Stimulated activated CD4-positive, alpha-beta T cell treated with anti-CD3 and anti-CD28 coated beads, Interleukin-1b, Interleukin-23, amount 100 ng/mL, for 48 hours (primary cell): ENCODE measurements around the gene PPCDC.

ENCODE experiments used
- DNase-seq: peaks from one replicate; pipeline ENCODE4 v3.0.0-alpha.2; 2020

PPCDC gene

DNA sequence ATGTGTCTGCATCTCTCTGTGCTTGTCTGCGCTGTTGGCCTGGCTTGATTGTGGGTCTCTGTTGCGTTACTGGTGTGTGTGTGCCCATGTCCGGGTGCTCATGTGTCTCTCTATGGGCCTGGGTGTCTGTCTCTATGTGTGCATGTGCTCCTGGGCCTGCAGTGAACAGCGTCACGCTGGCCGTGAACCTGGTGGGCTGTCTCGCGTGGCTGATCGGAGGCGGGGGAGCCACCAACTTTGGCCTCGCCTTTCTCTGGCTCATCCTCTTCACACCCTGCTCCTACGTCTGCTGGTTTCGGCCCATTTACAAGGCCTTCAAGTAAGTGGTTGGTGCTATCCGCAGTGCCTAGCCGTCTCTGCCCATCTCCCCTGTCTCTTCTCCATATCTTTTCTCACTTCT is 7.0 kb upstream of the PPCDC start:
- DNase-seq, result no peak

DNA sequence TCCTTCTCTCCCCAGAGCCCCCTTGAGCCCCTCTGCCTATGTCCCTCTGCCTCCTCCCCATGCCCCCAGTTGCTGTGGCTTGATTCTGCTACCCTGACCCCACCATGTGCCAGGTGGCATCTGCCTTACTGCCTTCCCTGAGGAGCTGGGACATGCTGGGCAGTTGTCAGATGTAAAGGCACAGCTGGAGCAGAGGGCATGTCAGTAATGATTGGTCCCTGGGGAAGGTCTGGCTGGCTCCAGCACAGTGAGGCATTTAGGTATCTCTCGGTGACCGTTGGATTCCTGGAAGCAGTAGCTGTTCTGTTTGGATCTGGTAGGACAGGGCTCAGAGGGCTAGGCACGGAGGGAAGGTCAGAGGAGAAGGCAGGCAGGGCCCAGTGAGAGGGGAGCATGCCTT is 3.5 kb upstream of the PPCDC start:
- no peak for DNase-seq

DNA sequence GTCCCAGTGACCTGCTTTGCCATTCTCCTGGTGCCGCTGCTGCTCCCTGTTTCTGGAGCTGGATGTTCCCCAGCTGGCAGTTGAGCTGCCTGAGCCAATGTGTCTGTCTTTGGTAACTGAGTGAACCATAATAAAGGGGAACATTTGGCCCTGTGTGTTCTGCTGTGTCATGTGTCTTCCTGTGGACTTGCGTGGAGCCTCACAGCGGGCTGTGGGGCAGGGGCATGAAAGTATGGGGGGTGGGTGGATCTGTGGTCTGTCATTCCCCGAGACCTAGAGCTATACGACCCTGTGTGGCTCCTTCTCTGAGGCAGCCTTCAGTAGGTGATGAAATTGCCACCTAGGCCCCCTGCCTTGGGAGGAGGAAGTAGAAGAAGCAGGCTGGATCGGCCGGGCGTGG is 2.0 kb upstream of the PPCDC start:
- DNase-seq, result no peak

DNA sequence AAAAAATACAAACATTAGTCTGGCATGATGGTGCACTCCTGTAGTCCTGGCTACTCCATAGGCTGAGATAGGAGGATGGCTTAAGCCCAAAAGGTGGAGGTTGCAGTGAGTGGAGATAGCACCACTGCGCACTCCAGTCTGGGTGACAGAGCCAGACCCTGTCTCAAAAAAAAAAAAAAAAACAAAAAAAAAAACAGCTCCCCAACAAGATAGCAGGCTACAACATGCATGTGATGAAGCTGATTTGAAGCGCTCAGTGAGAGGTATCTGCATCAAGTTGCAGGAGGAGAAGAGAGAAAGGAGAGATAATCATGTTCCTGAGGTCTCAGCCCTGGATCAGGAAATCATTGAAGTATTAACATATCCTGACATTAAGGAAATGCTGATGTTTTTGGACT is 608 bp upstream of the PPCDC start:
- DNase-seq, result no peak

DNA sequence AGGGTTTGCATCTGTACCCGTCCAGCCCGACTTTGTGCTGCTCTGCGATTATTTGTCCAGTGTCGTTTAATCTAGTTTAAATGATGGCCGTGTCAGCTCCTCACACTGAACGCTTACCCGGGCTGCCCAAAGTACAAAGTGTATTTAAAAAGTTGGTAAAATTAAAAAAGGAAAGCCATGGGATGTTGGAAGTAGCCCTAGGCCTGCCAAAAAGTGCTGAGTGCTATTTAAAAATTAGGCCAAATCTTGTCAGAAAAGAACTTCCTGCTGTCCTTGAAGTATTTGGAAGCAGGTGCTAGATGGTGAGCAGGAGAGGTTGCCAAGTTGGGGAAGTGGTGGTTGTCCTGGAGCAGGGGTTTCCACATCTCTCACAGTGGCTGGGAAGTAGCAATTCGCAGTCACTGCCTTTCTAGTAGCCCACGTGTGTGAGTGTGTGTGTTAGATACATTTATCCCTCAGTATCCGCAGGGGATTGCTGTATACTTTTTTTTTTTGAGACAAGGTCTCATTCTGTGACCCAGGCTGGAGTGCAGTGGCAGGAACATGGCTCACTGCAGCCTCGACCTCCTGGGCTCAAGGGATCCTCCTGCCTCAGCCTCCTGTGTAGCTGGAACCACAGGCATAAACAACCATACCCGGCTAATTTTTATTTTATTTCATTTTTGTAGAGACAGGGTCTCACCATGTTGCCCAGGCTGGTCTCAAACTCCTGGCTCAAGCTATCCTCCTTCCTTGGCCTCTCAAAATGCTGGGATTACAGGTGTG is 664 bp downstream of the PPCDC start:
- DNase-seq, result no peak

DNA sequence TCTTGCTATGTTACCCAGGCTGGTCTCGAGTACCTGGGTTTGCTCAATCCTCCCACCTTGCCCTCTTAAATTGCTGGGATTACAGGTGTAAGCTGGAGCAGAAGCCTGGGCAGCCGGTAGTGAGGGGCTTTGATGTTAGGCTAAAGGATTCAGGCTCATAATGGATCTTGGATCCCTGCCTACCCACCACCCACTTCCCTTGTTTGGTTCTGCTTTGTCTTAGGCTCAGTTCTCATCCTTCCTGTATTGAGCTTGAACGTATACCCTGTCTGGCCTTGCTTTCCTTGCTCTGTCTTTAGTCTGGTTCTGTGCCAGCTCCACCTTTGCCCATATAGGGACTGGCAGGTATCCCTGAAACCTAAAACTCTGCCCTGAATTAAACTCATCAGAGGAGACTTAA is 1.7 kb downstream of the PPCDC start:
- no peak for DNase-seq

DNA sequence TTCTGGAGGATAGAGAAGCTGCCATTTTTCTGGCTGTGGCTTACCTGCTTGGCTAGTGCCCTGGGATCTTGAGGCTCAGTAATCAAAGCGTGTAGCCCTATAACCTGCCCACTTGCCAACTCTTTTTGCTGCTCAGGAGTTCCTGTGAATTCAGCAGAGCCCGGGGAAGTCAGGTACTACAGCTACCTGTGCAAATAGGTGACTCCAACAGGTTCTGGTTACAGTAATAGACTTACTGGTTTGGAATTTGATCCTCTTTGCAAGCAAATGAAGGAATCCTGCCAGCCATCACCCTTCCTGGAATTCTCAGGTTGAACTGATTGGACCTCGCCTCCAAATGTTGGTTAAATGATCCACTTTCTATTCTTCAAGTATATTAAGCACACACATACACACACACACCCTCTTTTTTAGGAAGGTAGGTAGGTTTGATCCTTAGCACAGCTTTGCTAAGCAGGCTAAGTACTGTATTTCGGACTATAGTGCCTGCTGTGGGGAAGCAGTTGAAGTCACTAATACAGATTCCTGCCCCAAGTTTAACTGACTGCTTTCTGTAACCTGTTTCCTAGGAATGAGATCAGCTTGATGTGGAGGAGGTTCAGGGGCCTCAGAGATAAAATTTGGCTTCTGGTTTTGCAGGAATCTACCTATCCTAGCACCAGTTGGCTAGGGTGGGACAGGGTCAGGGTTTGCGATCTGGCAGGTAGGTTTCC is 2.3 kb downstream of the PPCDC start:
- DNase-seq, result no peak

DNA sequence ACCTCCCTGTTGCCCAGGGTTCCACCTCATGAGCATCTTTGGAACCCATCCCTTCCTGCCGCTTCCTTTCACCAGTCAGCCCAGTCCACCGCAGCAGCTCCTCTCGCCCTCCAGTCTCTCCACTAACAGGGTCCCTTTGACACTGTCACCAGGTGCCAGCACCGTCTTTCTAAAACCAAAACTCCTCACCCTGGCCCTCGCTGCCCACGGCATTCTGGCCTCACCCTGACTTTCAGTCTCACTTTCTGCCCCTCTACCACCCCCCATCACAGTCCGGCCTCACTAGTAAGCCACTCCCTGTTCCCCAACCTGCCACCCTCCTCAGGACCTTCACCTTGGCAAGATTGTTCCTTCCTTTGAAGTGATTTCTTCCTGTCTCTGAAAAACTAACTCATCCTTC is 4.2 kb downstream of the PPCDC start:
- no peak for DNase-seq

DNA sequence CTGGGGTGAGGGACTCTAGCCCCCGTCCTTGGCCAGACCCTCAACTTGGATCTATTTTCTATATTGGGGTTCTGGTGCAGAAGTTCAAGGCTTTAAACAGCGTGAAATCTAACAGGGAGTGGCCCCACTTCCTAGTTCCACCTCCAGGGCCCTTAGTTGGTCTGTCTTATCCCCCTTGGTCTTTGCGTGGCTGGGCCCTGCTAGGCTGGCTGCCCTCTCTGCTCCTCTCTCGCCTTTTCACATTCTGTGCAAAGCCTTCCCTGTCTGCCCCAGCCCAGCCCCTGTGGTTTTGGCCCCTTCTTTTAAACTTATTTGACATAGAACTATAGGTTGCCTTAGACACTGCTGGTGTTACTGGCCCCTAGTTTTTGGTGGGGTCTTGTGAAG is 5.6 kb downstream of the PPCDC start:
- DNase-seq, result no peak

DNA sequence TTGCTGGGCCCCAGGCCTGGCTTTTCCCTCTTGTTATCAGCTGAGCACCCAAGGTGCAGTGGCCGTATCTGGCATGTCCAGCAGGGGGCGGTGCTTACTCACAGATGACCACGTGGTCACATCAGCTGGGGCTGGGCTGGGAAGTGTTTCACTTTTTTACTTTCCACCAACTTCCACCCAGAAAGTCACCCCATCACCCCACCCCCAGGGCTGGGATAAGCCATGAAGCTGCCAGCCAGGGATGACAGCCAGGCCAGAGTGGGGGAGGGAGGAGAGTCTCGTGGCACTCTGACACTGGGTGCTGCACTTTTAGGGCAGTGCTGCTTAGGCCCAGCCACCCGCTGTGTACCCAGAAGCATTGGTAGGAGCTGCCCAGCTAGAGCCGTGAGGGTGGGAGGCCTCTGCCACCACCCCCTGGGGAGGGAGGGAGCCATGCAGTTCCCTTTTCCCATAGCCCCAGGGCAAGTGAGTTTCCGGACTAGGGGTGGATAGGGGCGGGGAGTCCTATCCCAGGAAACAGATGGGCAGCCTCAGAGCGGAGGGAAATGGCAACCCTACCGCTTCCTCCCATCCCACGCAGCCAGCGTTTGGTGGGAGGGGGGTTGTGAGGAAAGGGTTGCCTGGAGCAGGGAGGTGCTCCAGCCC is 6.1 kb downstream of the PPCDC start:
- peak; percentile 85 for DNase-seq

DNA sequence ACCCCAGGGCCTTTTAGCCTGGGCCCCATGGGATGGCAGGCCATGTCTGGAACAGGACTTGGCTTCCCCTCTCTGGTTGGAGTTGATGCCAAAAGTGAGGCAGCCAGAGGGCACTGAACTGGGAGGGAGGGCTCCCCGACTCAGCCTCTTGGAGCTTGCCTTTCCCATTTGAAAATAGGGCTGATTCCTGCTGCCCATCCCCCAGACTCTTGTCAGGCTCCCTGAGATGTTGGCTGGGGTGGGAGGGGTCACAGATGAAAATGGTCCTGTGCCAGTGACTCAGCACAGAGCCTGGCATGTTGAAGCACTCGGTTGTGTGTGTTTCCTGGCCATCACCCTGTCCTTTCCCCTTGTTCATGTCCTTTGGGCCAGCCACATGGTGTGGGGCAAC is 6.6 kb downstream of the PPCDC start:
- DNase-seq, result no peak

DNA sequence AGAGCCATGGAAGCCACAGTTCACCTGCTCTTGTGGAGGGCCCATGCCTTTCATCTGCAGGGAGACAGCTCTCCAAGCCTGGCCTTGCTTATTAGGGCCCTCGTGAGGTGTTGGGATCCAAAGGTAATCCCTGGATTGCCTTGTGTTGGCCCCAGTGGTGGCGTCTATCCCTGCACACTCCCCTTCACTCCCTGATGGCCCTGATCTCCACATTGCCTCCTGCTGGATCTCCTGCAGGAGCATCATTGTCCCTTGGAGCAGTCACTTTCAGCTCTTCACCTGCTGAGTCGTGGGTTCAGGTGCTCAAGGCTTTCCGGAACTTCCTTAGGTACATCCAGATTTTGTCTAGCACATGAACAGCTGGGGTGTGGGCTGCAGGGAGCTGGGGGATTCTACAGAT is 7.0 kb downstream of the PPCDC start:
- no peak for DNase-seq

DNA sequence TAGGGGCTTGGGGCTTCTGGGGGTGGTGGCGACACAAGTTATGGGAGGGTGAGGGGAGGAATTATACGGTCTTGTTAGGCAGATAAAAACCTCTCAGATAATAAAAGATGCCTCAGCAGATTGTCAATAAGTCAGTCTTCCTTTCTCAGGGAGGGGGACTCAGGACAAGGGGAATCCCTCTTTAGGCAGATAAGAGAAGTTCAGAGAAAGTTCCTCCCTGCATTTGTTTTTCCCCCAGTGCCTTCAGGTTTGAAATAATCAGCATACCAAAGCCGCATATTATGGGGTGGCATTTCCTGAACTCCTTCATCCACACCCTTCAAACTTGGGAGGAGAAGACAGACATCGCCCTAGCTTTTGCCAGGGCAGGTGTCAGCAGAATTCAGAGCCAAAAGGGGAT is 8.5 kb downstream of the PPCDC start:
- no peak for DNase-seq

DNA sequence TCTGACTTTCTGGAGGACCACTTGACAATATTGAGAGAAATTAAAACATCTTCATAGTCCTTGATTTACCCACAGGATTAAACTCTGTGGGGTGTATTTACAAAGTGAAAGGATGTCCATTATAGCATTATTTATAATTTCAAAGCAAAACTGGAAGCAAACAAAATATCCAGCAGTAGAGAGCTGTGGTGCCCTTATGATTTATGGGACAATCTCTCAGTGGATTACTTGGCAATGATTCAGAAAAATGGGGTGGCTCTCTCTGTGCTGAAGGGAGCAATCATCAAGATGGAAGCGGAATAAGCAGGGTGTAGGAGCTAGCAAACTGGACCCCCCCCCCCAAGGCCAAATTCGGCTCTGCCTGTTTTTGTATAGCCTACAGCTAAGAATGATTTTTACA is 9.0 kb downstream of the PPCDC start:
- DNase-seq, result no peak

DNA sequence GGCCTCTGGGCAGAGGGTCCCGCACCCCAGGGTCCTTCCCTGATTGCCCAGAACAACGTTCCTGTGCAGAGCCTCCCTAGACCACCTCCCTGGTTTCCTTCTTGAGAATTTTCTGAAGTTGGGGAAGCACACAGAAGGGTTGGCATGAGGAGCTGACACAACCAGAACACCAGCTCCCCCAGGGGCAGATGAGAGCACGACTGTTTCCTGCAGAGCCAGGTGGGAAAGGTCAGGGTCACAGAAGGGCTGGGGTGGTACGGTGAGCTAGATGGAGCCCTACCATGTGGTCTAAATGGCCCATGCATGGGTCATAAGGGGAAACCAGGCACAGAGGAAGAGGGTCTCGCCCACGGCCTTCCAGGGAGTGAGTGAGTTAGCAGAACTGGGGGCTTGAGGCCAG is 10.4 kb downstream of the PPCDC start:
- no peak for DNase-seq

DNA sequence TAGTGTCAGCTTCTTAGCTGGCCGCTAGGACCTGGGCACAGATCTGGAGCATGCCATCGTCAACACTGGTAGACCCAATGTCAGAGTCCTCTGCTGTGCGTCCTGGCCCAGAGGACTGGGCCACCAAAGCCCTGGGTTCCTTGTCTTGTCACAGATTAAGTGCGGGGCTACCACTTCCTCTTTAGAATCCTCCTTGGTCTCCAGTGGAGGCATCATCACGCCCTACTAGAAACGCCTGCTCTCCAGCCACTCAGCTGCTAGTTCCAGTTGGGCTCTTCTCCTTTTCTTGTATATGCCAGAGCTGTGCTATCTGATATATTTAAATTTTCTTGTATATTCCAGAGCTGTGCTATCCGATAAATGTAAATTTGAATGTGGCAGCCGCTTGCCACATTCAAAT is 11.2 kb downstream of the PPCDC start:
- no peak for DNase-seq

DNA sequence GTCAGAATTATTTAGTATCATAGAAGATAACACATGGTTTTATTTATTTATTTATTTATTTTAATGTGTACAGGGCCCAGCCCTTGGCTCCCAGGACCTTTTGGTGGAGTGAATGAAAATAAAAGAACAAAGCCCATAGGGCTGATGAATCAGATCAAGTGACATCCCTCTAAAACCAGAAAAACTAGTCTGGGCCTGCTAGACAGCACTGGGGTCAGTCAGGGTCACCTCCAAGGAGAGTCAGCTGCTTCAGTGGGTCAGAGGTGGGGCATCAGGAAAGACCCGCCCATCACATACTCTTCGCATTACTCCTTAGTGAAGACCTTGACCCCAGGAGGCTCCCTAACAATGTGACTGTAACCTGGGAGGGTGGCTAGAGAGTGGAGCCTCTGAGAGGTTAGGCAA is 12.8 kb downstream of the PPCDC start:
- DNase-seq, result no peak

DNA sequence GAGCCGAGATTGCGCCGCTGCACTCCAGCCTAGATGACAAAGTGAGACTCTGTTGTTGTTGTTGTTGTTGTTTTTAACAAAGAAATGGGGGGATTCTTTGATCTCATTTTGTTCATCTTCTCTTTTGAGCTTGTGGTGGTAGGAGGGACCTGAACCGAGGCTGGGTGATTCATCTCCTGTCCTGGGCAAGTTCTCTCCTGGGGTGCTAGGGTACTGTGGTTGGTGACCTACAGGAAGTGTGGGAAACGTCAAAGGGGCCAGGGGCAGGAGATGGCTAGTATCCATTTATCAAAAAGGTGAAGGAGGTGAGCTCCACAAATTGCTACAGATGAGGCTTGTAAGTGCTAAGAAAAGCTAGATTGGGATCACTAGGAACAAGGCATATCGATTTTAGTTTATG is 14.3 kb downstream of the PPCDC start:
- no peak for DNase-seq

DNA sequence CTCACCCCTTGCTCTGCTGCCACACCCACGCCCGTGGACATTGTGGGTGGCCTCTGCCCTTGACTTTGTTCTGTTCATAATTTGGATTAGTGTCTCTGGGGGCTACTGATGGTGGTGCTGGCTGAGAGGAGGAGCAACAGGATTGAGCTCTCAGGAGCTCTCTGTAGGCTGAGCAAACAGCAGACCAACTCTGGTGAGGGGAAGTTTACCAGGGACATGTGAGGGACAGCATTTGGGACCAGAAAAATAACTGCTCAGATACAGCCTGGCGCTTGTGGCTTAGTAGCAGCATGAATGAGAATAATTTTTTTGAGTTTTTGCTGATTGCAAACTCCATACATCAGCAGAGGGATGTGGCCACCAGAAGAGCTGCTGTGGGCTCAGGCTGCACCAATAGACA is 14.8 kb downstream of the PPCDC start:
- DNase-seq, result no peak

DNA sequence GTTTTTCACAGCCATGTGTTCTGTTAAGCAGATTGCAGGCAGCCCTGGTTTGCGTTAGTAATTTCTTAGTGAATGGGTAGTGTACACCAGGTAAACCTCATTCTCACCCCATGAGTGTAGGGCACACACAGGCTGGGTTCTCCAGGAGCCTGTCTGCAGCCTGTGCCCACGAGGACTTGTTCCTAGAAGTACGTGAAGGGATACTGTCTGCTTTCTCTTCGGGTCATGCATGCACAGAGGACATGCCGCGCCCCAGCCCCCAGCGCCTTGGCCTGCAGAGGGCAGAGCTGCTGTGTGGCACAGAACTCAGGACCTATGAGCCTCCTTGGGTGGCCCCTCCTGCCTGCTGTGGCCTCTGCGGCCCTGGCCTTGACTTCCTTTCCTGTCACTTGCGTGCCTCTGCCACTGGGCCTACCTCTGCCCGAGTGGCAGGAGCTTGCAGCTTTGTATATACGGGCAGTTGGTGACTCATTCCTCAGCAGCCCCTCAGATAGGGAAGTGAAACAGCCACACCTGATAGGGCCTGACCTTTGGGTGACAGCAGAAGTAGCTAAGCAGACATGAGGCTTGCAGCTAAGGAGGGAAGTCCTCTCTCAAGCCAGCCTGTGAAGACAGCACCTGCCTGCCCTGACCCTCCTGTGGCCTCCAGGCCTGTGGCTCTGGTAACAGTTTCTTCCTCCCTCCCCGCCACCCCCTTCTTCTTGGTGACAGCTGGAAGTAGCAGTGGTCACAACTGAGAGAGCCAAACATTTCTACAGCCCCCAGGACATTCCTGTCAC is 19.5 kb downstream of the PPCDC start:
- DNase-seq, result peak; percentile 35

DNA sequence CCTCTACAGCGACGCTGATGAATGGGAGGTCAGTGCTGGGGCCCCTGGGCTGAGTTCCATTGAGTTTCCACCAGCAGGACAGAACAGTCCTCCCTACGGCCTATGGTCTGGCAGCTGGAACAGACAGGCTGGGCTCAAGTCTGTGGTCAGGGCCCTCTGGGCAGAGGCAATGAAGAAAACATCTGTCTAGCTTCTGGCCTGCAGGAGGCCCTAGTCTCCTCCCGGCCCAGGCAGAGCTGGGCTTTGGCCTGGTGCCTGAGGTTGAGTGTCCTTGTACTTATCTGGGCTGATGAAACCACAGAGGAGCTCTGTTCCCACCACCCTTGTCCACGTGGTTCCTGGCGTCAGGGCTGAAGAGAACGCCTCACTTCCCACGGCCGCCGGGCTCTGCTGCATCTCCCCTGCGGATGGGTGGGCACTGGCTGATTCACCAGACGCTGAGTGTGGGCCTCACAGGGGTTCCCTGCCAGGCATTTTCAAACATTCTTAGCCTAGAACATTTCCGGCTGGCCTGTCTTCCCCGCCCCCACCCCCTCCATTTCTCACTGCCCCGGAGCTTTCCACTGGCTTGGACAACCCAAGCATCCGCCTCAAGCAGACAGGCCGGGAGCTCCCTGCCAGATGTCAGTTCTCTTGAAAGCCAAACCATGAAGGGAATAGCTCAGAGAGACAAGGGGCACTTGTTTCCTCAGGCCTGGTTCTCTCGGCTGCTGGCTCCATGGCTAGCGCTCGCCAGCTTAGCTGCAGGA is 20.3 kb downstream of the PPCDC start:
- no peak for DNase-seq

DNA sequence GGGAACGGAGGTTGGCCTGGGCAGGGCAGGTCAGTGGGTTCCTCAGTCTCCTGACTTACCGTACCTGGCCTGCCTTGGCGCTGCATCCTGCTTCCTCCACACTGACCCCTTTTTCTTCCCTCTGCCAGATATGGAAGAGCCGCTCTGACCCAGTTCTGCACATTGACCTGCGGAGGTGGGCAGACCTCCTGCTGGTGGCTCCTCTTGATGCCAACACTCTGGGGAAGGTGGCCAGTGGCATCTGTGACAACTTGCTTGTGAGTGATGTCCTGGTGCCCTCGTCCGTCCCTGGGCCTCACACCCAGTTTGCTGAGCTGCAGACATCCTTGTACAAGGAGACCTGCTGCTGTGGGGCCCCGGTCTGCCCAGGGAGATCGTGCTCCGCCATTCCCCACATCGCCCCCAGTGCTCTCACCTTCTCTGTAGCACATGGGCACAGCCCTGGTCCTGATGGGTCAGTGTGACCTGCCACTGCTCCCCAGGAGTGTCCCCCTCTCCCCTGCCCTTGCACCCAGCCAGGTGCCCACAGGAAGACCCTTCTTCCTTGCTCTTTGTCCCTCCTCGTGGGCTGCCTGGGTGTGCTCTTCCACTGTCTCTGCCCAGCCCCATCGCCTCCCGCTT is 21.0 kb downstream of the PPCDC start:
- DNase-seq, result no peak
